H1 (cell line): ENCODE measurements around the gene DAAM1. TPM values are rescaled to one million over a fixed set of nuclear protein-coding genes. Genes with fewer than 3 reads are reported as not detected.

Experiments used
- CTCF ChIA-PET: fragments of 300-600 bp; sonication (Branson Sonifier 250); formaldehyde crosslinking; loops from one replicate; lab custom pipeline; 2021; ENCODE audit not compliant: partially characterized antibody; lab: Charles Lee
- POLR2A ChIA-PET: fragments of 300-600 bp; sonication (Branson Sonifier 250); formaldehyde crosslinking; loops from one replicate; lab custom pipeline; 2021; ENCODE audit warnings: inconsistent platforms; ENCODE audit not compliant: partially characterized antibody; lab: Charles Lee
- DNase-seq, 2 experiments: peaks; one replicate each; pipeline versions ENCODE4 v3.0.0 to v3.0.0-alpha.2; 2010 to 2022; ENCODE audit warnings: low spot score in 2 of 2, low read depth in 1 of 2, mixed read lengths in 1 of 2
- FAIRE-seq: peaks from 2 replicates; lab custom pipeline; 2011; peaks lifted over from hg19 to GRCh38; lab: Jason Lieb, UNC
- H2AFZ ChIP-seq: 2 replicates; pipeline ENCODE4 v1.8.1; 2012; ENCODE audit warnings: low read length, inconsistent platforms
- H2AK5ac ChIP-seq: 2 replicates; pipeline ENCODE4 v1.6.1; 2013; ENCODE audit warnings: low read depth, low read length
- H2BK120ac ChIP-seq: replicated peaks from 2 replicates; pipeline ENCODE3; 2013; ENCODE audit warnings: low read depth, low read length, inconsistent platforms
- H2BK12ac ChIP-seq: 2 replicates; pipeline ENCODE4 v1.6.1; 2013; ENCODE audit warnings: low read depth, low read length
- H2BK15ac ChIP-seq: 2 replicates; pipeline ENCODE4 v1.6.1; 2013; ENCODE audit warnings: low read length
- H2BK20ac ChIP-seq: 2 replicates; pipeline ENCODE4 v1.6.1; 2013; ENCODE audit warnings: low read length
- H2BK5ac ChIP-seq: 2 replicates; pipeline ENCODE4 v1.6.1; 2013; ENCODE audit warnings: low read depth, low read length
- H3K14ac ChIP-seq: 2 replicates; pipeline ENCODE4 v1.6.1; 2013; ENCODE audit warnings: inconsistent platforms; ENCODE audit not compliant: insufficient read length
- H3K18ac ChIP-seq: 2 replicates; pipeline ENCODE4 v1.6.1; 2013; ENCODE audit warnings: low read length; ENCODE audit errors: extremely low read depth
- H3K23ac ChIP-seq: 2 replicates; pipeline ENCODE4 v1.6.1; 2013; ENCODE audit warnings: inconsistent platforms; ENCODE audit not compliant: insufficient read length
- H3K23me2 ChIP-seq: 2 replicates; pipeline ENCODE4 v1.6.1; 2013; ENCODE audit warnings: low read depth, low read length
- H3K27ac ChIP-seq: 2 replicates; pipeline ENCODE4 v1.6.1; 2011; ENCODE audit warnings: low read depth, low read length, inconsistent platforms
- H3K27me3 ChIP-seq, 4 experiments: replicated peaks in 1 of 4; 1 replicate in 1 of 4; 2 replicates in 3 of 4; pipeline versions ENCODE4 v1.6.1 to v1.8.1; 2011 to 2013; ENCODE audit warnings: low read length in 3 of 4, mild to moderate bottlenecking in 3 of 4, inconsistent platforms in 2 of 4, mixed read lengths in 2 of 4, moderate library complexity in 1 of 4; ENCODE audit not compliant: control insufficient read depth in 3 of 4, insufficient read depth in 3 of 4; ENCODE audit errors: extremely low read depth in 1 of 4
- H3K36me3 ChIP-seq, 4 experiments: 2 replicates each; pipeline versions ENCODE4 v1.6.1 to v1.8.1; 2011 to 2013; ENCODE audit warnings: mild to moderate bottlenecking in 4 of 4, low read length in 3 of 4, moderate library complexity in 2 of 4, control low read depth in 1 of 4, inconsistent platforms in 1 of 4; ENCODE audit not compliant: insufficient read depth in 4 of 4, control insufficient read depth in 2 of 4
- H3K4ac ChIP-seq: replicated peaks from 2 replicates; pipeline ENCODE3; 2013; ENCODE audit warnings: low read length, low read depth, mixed read lengths, inconsistent platforms; ENCODE audit not compliant: insufficient read length
- H3K4me1 ChIP-seq, 4 experiments: replicated peaks in 1 of 4; 1 replicate in 1 of 4; 2 replicates in 3 of 4; pipeline versions ENCODE4 v1.6.1 to v1.8.1; 2011 to 2013; ENCODE audit warnings: low read length in 3 of 4, inconsistent platforms in 2 of 4, mixed read lengths in 1 of 4; ENCODE audit not compliant: insufficient read depth in 4 of 4, control insufficient read depth in 3 of 4
- H3K4me2 ChIP-seq, 2 experiments: 2 replicates each; pipeline versions ENCODE4 v1.6.1 to v1.8.1; 2011 to 2013; ENCODE audit warnings: low read depth in 2 of 2, low read length in 2 of 2, control low read depth in 1 of 2, inconsistent platforms in 1 of 2, mild to moderate bottlenecking in 1 of 2; ENCODE audit not compliant: insufficient read depth in 1 of 2
- H3K4me3 ChIP-seq, 4 experiments: fragments of 200-600, 300-600 bp in 1 of 4; sonication (generic), shearing (Covaris generic), sonication (Bioruptor Twin) in 1 of 4; 2 replicates each; pipeline versions ENCODE4 v1.5.1 to v1.8.1; 2011 to 2016; ENCODE audit warnings: low read length in 4 of 4, low read depth in 3 of 4, control low read depth in 2 of 4, inconsistent platforms in 2 of 4, mild to moderate bottlenecking in 2 of 4, mixed read lengths in 1 of 4, moderate library complexity in 1 of 4; ENCODE audit not compliant: insufficient read depth in 2 of 4; ENCODE audit errors: extremely low read depth in 1 of 4
- H3K56ac ChIP-seq: replicated peaks from 2 replicates; pipeline ENCODE3; 2013; ENCODE audit warnings: low read depth, mild to moderate bottlenecking, mixed read lengths, low read length, inconsistent platforms; ENCODE audit not compliant: insufficient read length
- H3K79me1 ChIP-seq: 2 replicates; pipeline ENCODE4 v1.6.1; 2013; ENCODE audit warnings: low read depth, low read length, control low read depth
- H3K79me2 ChIP-seq, 2 experiments: 2 replicates each; pipeline versions ENCODE4 v1.6.1 to v1.8.1; 2012 to 2013; ENCODE audit warnings: low read length in 2 of 2, mild to moderate bottlenecking in 2 of 2, inconsistent platforms in 1 of 2; ENCODE audit not compliant: insufficient read depth in 2 of 2, control insufficient read depth in 1 of 2
- H3K9ac ChIP-seq, 4 experiments: replicated peaks in 1 of 4; 1 replicate in 1 of 4; 2 replicates in 3 of 4; pipeline versions ENCODE4 v1.6.1 to v1.8.1; 2011 to 2013; ENCODE audit warnings: low read depth in 3 of 4, low read length in 3 of 4, control low read depth in 2 of 4, mild to moderate bottlenecking in 2 of 4, moderate library complexity in 2 of 4, inconsistent platforms in 1 of 4; ENCODE audit errors: extremely low read depth in 1 of 4
- H3K9me3 ChIP-seq, 2 experiments: 2 replicates each; pipeline versions ENCODE4 v1.6.1 to v1.8.1; 2012 to 2013; ENCODE audit warnings: mild to moderate bottlenecking in 2 of 2, moderate library complexity in 2 of 2, control low read depth in 1 of 2, inconsistent platforms in 1 of 2, low read depth in 1 of 2, low read length in 1 of 2, mixed read lengths in 1 of 2; ENCODE audit not compliant: insufficient read depth in 2 of 2
- H4K20me1 ChIP-seq, 2 experiments: replicated peaks in 1 of 2; 2 replicates each; pipeline versions ENCODE3 to v1.8.1; 2011 to 2013; ENCODE audit warnings: inconsistent platforms in 2 of 2, low read length in 2 of 2, mild to moderate bottlenecking in 1 of 2; ENCODE audit not compliant: insufficient read depth in 2 of 2, control insufficient read depth in 1 of 2
- H4K5ac ChIP-seq: 2 replicates; pipeline ENCODE4 v1.6.1; 2013; ENCODE audit warnings: low read length, low read depth, mixed read lengths, inconsistent platforms; ENCODE audit not compliant: insufficient read length
- H4K8ac ChIP-seq: 2 replicates; pipeline ENCODE4 v1.8.0; 2013; ENCODE audit warnings: mild to moderate bottlenecking, moderate library complexity, low read length, inconsistent platforms; ENCODE audit not compliant: insufficient read depth; ENCODE audit errors: extremely low read depth
- H4K91ac ChIP-seq: replicated peaks from 2 replicates; pipeline ENCODE3; 2013; ENCODE audit warnings: low read length, mixed read lengths, inconsistent platforms; ENCODE audit not compliant: insufficient read length
- CTBP2 ChIP-seq: IDR thresholded peaks from 2 replicates; pipeline ENCODE4 v1.7.0; 2011; ENCODE audit warnings: borderline replicate concordance, mild to moderate bottlenecking, moderate library complexity, mixed read lengths, low read length; ENCODE audit not compliant: insufficient read depth, insufficient read length
- FOSL1 ChIP-seq: IDR thresholded peaks from 2 replicates; pipeline ENCODE4 v1.6.1; 2011; ENCODE audit warnings: mild to moderate bottlenecking, low read depth, low read length, moderate library complexity; ENCODE audit not compliant: insufficient read depth
- GABPA ChIP-seq: IDR thresholded peaks from 2 replicates; pipeline ENCODE4 v1.6.1; 2011; ENCODE audit warnings: mild to moderate bottlenecking, low read length, moderate library complexity, borderline replicate concordance; ENCODE audit not compliant: insufficient read depth
- RNF2 ChIP-seq: fragments of 200-900, 300-1000 bp; sonication (generic); IDR thresholded peaks from 2 replicates; pipeline ENCODE4 v1.7.1; 2016; ENCODE audit warnings: borderline replicate concordance, low read depth, mild to moderate bottlenecking, antibody characterized with exemption, low read length; ENCODE audit not compliant: poor library complexity, severe bottlenecking; ENCODE audit errors: missing control alignments
- SIRT6 ChIP-seq: IDR thresholded peaks from one replicate; pipeline ENCODE4 v1.7.1; 2012; ENCODE audit warnings: low read length, inconsistent platforms
- SIX5 ChIP-seq: IDR thresholded peaks from 2 replicates; pipeline ENCODE4 v1.6.1; 2011; ENCODE audit warnings: mild to moderate bottlenecking, low read depth, low read length
- SRF ChIP-seq: IDR thresholded peaks from 2 replicates; pipeline ENCODE4 v1.6.1; 2011; ENCODE audit warnings: mild to moderate bottlenecking, low read depth, low read length, moderate library complexity
- TAF7 ChIP-seq: optimal IDR thresholded peaks from 2 replicates; pipeline ENCODE3; 2011; ENCODE audit warnings: low read depth, mild to moderate bottlenecking, inconsistent platforms, low read length, moderate library complexity, borderline replicate concordance
- WGBS, 2 experiments: shearing (Covaris generic) in 1 of 2; methylation state at CpG; one replicate each; pipeline versions ENCODE4 v1.1.6 to v1.1.7; 2013 to 2015; ENCODE audit warnings: low lambda C conversion rate in 2 of 2, mixed read lengths in 2 of 2, inconsistent platforms in 1 of 2, low coverage in 1 of 2, missing lambda C conversion rate in 1 of 2; ENCODE audit not compliant: insufficient replicate concordance in 2 of 2, insufficient coverage in 1 of 2, insufficient read length in 1 of 2; ENCODE audit errors: extremely low coverage in 1 of 2, missing lambda C conversion rate in 1 of 2; 5-methylcytosine and 5-hydroxymethylcytosine counted together
- polyA plus RNA-seq, 7 experiments: library from polyadenylated mRNA; depleted of rRNA in 3 of 7; stranded (reverse) in 5 of 7; unstranded in 2 of 7; fragments of >200 nt in 5 of 7; fragments of 200-250 nt in 2 of 7; gene quantifications; 1 replicate in 5 of 7; 2 replicates in 1 of 7; 4 replicates in 1 of 7; pipeline versions ENCODE4 v1.2.1 to v1.2.3, GENCODE V29; 2011 to 2013; ENCODE audit warnings: missing spikeins in 2 of 7, mixed read lengths in 2 of 7
- total RNA-seq: library from RNA; stranded (reverse); fragmentation: NEBNext Ultra II Directional; extraction: Animal tissue kit (Norgen Biotek cat#: 25700); gene quantifications from 2 replicates; pipeline ENCODE4 v1.2.1, GENCODE V29; 2021
- TF ChIP-seq, protein P1 (sequence below): IDR thresholded peaks from 2 replicates; pipeline ENCODE4 v1.6.1; 2011; ENCODE audit warnings: low read depth, mild to moderate bottlenecking, low read length; ENCODE audit not compliant: insufficient read depth

Gene DAAM1
- total and polyA plus RNA-seq, 2 of the 8 experiments (the other 6 are each of a cell fraction or from before 2014, with no cell fraction given): 5.0 to 44.9 TPM

DNA sequence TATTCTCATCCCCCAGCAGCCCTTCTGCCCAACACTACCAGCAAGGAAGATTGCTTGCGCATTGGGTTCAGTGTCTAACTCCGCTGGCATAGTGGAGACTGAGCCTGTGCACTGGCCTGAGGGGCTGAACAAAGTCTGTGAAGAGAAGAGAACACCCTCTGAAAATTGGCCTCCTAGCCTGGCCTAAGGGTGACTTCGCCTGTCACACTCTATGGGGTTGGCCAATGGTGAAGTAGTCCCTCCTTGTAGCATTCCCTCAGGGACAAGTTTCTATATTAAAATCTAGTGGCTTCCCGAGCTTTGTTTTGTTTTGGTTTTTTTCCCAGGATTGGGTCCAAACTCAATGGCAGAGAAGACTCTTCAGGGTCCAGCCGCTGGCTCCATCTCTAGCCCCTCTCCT, 49.1 kb upstream of the DAAM1 start:
- Histone ChIP-seq H4K91ac (no peak overlapping the region), H3K4me3 (no peak overlapping the region), H2BK120ac (no peak overlapping the region), H4K20me1 (no peaks in the 10 kb centered on the region), H2BK20ac (no peak overlapping the region), H2BK15ac (no peak overlapping the region), H2BK5ac (no peak overlapping the region), H4K8ac (no peak overlapping the region), H3K14ac (no peak overlapping the region), H4K5ac (no peak overlapping the region), H2BK12ac (no peak overlapping the region), H3K56ac (no peak overlapping the region), H3K9me3 (no peaks in the 10 kb centered on the region), H3K18ac (no peak overlapping the region), H3K27ac (no peak overlapping the region), H2AFZ (no peak overlapping the region), H3K4me1 (no peaks in the 10 kb centered on the region), H3K27me3 (no peaks in the 10 kb centered on the region), H3K23me2 (no peaks in the 10 kb centered on the region), H3K23ac (no peak overlapping the region), H3K36me3 (no peaks in the 10 kb centered on the region), H3K4me2 (no peak overlapping the region), H3K79me1 (no peaks in the 10 kb centered on the region), H3K9ac (no peak overlapping the region), H3K79me2 (no peaks in the 10 kb centered on the region), H3K4ac (no peak overlapping the region), H2AK5ac (no peak overlapping the region)
- DNase-seq (no peak), FAIRE-seq (no peak)
- ChIA-PET CTCF (interaction anchor here (0.5 to 0.9 kb wide), 2 partner anchors 177 to 437 kb away, joined by 3 read pairs; partner anchors contain the start of gene CCDC175), POLR2A (no interaction called here)
- TF ChIP-seq SIX5 (no peak), GABPA (no peak), SIRT6 (no peak), RNF2 (no peak), TAF7 (no peak), SRF (no peak), CTBP2 (no peak), FOSL1 (no peak)
- TF ChIP-seq, protein P1, sequence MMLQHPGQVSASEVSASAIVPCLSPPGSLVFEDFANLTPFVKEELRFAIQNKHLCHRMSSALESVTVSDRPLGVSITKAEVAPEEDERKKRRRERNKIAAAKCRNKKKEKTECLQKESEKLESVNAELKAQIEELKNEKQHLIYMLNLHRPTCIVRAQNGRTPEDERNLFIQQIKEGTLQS: no peak
- 89% methylated on average over 5 of the region's 5 CpGs; no CpG with 5 or more reads in 1 of the 2 experiments for WGBS, 2 experiments
